GM12878 (cell line): ENCODE data around the gene CDH16. TPM values are rescaled to one million over a fixed set of nuclear protein-coding genes. Genes with fewer than 3 reads are reported as not detected.

Experiments used
- ATAC-seq: fragments of 200-7000 bp; cut with Tn5 transposase; 3 replicates; pipeline ENCODE4 v1.9.1; 2020; ENCODE audit warnings: mild to moderate bottlenecking, moderate library complexity
- BruUV-seq: library from RNA; stranded (reverse); fragments of 400-500 nt; replicated peaks from 2 replicates; lab custom pipeline; 2021; lab: Mats Ljungman, UMichigan
- CTCF ChIA-PET: fragments of 300-600 bp; sonication (Branson Sonifier 250); formaldehyde crosslinking; extraction: SDS; loops from one replicate; lab custom pipeline; 2021; ENCODE audit warnings: inconsistent platforms; lab: Yijun Ruan, JAX
- POLR2A ChIA-PET: fragments of 350-600 bp; formaldehyde crosslinking; extraction: SDS; loops from one replicate; lab custom pipeline; 2021; ENCODE audit warnings: inconsistent platforms; lab: Charles Lee
- RAD21 ChIA-PET: fragments of 300-600 bp; sonication (Branson Sonifier 250); formaldehyde crosslinking; loops from one replicate; lab custom pipeline; 2023; ENCODE audit warnings: antibody characterized with exemption; ENCODE audit not compliant: unreplicated experiment; lab: Charles Lee
- SMC1A ChIA-PET: fragments of 300-600 bp; sonication (Branson Sonifier 250); formaldehyde crosslinking; loops from one replicate; lab custom pipeline; 2023; ENCODE audit not compliant: unreplicated experiment, uncharacterized antibody; lab: Charles Lee
- DNase-seq: peaks from one replicate; pipeline ENCODE4 v3.0.0-alpha.2; 2011; ENCODE audit warnings: low read depth, low spot score
- FAIRE-seq: peaks from 3 replicates; lab custom pipeline; 2011; peaks lifted over from hg19 to GRCh38; lab: Jason Lieb, UNC
- H2AFZ ChIP-seq: 2 replicates; pipeline ENCODE4 v1.6.0; 2011; ENCODE audit warnings: low read depth, low read length, control low read depth; ENCODE audit not compliant: control insufficient read depth
- H3K27ac ChIP-seq: 2 replicates; pipeline ENCODE4 v1.5.1; 2011; ENCODE audit warnings: control low read depth; ENCODE audit not compliant: control insufficient read depth, insufficient read depth
- H3K27me3 ChIP-seq, 2 experiments: replicated peaks in 1 of 2; 2 replicates each; pipeline versions ENCODE4 v1.6.0 to v1.6.1; 2011; ENCODE audit warnings: low read length in 1 of 2; ENCODE audit not compliant: control insufficient read depth in 2 of 2, insufficient read depth in 2 of 2
- H3K36me3 ChIP-seq, 2 experiments: 2 replicates each; pipeline ENCODE4 v1.5.1; 2011; ENCODE audit warnings: low read length in 1 of 2; ENCODE audit not compliant: control insufficient read depth in 2 of 2, insufficient read depth in 2 of 2
- H3K4me1 ChIP-seq: 2 replicates; pipeline ENCODE4 v1.6.1; 2011; ENCODE audit warnings: mild to moderate bottlenecking, low read length, moderate library complexity, mixed read lengths; ENCODE audit not compliant: control insufficient read depth, insufficient read depth
- H3K4me2 ChIP-seq: 2 replicates; pipeline ENCODE4 v1.6.0; 2011; ENCODE audit warnings: control low read depth; ENCODE audit not compliant: control insufficient read depth, insufficient read depth
- H3K4me3 ChIP-seq: fragments of 200-600 bp; sonication (generic); 2 replicates; pipeline ENCODE4 v1.5.1; 2016
- H3K79me2 ChIP-seq: 2 replicates; pipeline ENCODE4 v1.6.0; 2011; ENCODE audit warnings: low read length; ENCODE audit not compliant: control insufficient read depth, insufficient read depth
- H3K9ac ChIP-seq: 2 replicates; pipeline ENCODE4 v1.8.0; 2011; ENCODE audit warnings: low read length, control low read depth, mixed read lengths; ENCODE audit not compliant: control insufficient read depth, insufficient read depth
- H3K9me3 ChIP-seq: replicated peaks from 3 replicates; pipeline ENCODE4 v1.5.1; 2011; ENCODE audit warnings: mild to moderate bottlenecking, low read length; ENCODE audit not compliant: control insufficient read depth, insufficient read depth
- H4K20me1 ChIP-seq: 2 replicates; pipeline ENCODE4 v1.6.0; 2011; ENCODE audit not compliant: control insufficient read depth, insufficient read depth
- CBFB ChIP-seq: IDR thresholded peaks from 2 replicates; pipeline ENCODE4 v1.6.1; 2016; ENCODE audit warnings: antibody characterized with exemption, low read depth
- ETV6 ChIP-seq, 2 experiments: fragments of 450-650 bp in 1 of 2; IDR thresholded peaks in 1 of 2; conservative IDR thresholded peaks in 1 of 2; 2 replicates each; pipeline ENCODE4 v1.6.1; 2014; ENCODE audit warnings: antibody characterized with exemption in 1 of 2, borderline replicate concordance in 1 of 2, low read depth in 1 of 2, mild to moderate bottlenecking in 1 of 2, moderate library complexity in 1 of 2
- EZH2 ChIP-seq: IDR thresholded peaks from 2 replicates; pipeline ENCODE4 v1.6.1; 2012; ENCODE audit warnings: low read depth, mild to moderate bottlenecking, control low read depth, inconsistent platforms, low read length, borderline replicate concordance; ENCODE audit not compliant: control insufficient read depth
- GATAD2B ChIP-seq: fragments of 450-650 bp; conservative IDR thresholded peaks from 2 replicates; pipeline ENCODE4 v1.6.1; 2017; ENCODE audit warnings: low read depth, mild to moderate bottlenecking, moderate library complexity
- HCFC1 ChIP-seq: fragments of 150-350 bp; IDR thresholded peaks from 2 replicates; pipeline ENCODE4 v1.6.1; 2014; ENCODE audit warnings: low read length
- IRF3 ChIP-seq: fragments of 450-650 bp; IDR thresholded peaks from 2 replicates; pipeline ENCODE4 v1.6.1; 2014; ENCODE audit warnings: mild to moderate bottlenecking
- JUNB ChIP-seq: IDR thresholded peaks from 2 replicates; pipeline ENCODE4 v1.6.1; 2016; ENCODE audit warnings: antibody characterized with exemption, mild to moderate bottlenecking
- MAX ChIP-seq: IDR thresholded peaks from 2 replicates; pipeline ENCODE4 v1.6.1; 2012; ENCODE audit warnings: low read depth, low read length, improper control_type of control experiment
- MEF2A ChIP-seq: IDR thresholded peaks from 2 replicates; pipeline ENCODE4 v1.6.1; 2011; ENCODE audit warnings: low read depth, mild to moderate bottlenecking, low read length, moderate library complexity; ENCODE audit not compliant: insufficient read depth
- MYC ChIP-seq: IDR thresholded peaks from 2 replicates; pipeline ENCODE4 v1.6.1; 2011; ENCODE audit warnings: mild to moderate bottlenecking, low read length, moderate library complexity, inconsistent platforms; ENCODE audit not compliant: insufficient read depth, insufficient replicate concordance, insufficient read length, severe bottlenecking
- NR2F1 ChIP-seq: fragments of 450-650 bp; conservative IDR thresholded peaks from 2 replicates; pipeline ENCODE4 v1.6.1; 2017; ENCODE audit warnings: mild to moderate bottlenecking
- POLR2A ChIP-seq: IDR thresholded peaks from 2 replicates; pipeline ENCODE4 v1.6.1; 2011; ENCODE audit warnings: low read depth, mild to moderate bottlenecking, low read length
- ZBTB4 ChIP-seq: fragments of 450-650 bp; formaldehyde crosslinking; IDR thresholded peaks from 2 replicates; pipeline ENCODE4 v1.4.0; 2022; ENCODE audit warnings: mild to moderate bottlenecking, moderate library complexity
- WGBS: methylation state at CpG from one replicate; pipeline ENCODE4 v1.1.6; 2016; ENCODE audit warnings: low lambda C conversion rate; ENCODE audit not compliant: insufficient replicate concordance, insufficient coverage; ENCODE audit errors: missing lambda C conversion rate; 5-methylcytosine and 5-hydroxymethylcytosine counted together
- in situ Hi-C: fragments of 300-500 bp; cut with MboI; formaldehyde crosslinking; loops from 9 replicates; pipeline ENCODE4 v1.14.3; 2018; ENCODE audit warnings: mixed read lengths
- intact Hi-C: fragments of 100-400 bp; cut with micrococcal nuclease; formaldehyde crosslinking; loops from one replicate; pipeline ENCODE4 v1.14.2; 2022; ENCODE audit not compliant: unreplicated experiment
- polyA plus RNA-seq, 11 experiments: library from polyadenylated mRNA; depleted of rRNA in 4 of 11; unstranded in 6 of 11; stranded (reverse) in 5 of 11; fragments of >200 nt; fragmentation: Nextera tagmentation in 4 of 11; fragmentation: Illumina TruSeq in 1 of 11; extraction: Ambion mirVana in 4 of 11; extraction: Trizol in 1 of 11; gene quantifications; 1 replicate in 1 of 11; 2 replicates in 10 of 11; pipeline versions ENCODE4 v1.2.1 to v1.2.3, GENCODE V29; 2011 to 2016; ENCODE audit warnings: inconsistent platforms in 2 of 11, missing spikeins in 2 of 11, low read depth in 1 of 11
- total RNA-seq, 4 experiments: library from RNA; depleted of rRNA in 3 of 4; stranded (reverse); fragments of >200 nt in 3 of 4; fragmentation: Illumina TruSeq in 1 of 4; extraction: Trizol in 1 of 4; gene quantifications; 2 replicates each; pipeline versions ENCODE4 v1.2.1 to v1.2.3, GENCODE V29; 2013 to 2021

The CDH16 gene
- total and polyA plus RNA-seq, 10 of the 15 experiments (the other 5 are each of a cell fraction or from before 2014, with no cell fraction given), result 0.05 TPM; not detected in 9

- no peaks in the 10 kb centered on the region for H3K27me3 ChIP-seq
- H3K4me3 ChIP-seq, result no peak overlapping the region
- no peak overlapping the region for H3K27ac ChIP-seq
- RAD21 ChIA-PET, result interaction anchor here (1.1 kb wide), 1 partner anchor 11 kb away, joined by 3 read pairs; the partner anchor contains the start of gene PDP2
- in situ Hi-C loops (no loop called here), intact Hi-C loops (no loop called here)
- no TSS peak for BruUV-seq
- no peak for DNase-seq
- H3K9me3 ChIP-seq, result no peaks in the 10 kb centered on the region
- POLR2A ChIA-PET, result interaction anchor here (1.5 kb wide), 1 partner anchor 9 kb away, joined by 5 read pairs; no protein-coding TSS in a partner anchor
- H3K4me2 ChIP-seq, result no peak overlapping the region
- H3K9ac ChIP-seq, result no peak overlapping the region
- SMC1A ChIA-PET, result interaction anchor here (2.0 to 2.3 kb wide), 2 partner anchors 9 to 37 kb away, joined by 6 to 7 read pairs; no protein-coding TSS in a partner anchor
- H3K36me3 ChIP-seq, result peaks cover 0 to 3% of the 10 kb centered on the region in 2 experiments; a peak in 2 of 4 replicates
- no peak for FAIRE-seq
- H2AFZ ChIP-seq, result no peak overlapping the region
- ATAC-seq, result no peak
- CTCF ChIA-PET, result interaction anchor here (1.6 to 9.7 kb wide), 4 partner anchors 9 to 56 kb away, joined by 4 to 77 read pairs (median 10); partner anchors contain the start of gene RRAD
- no peaks in the 10 kb centered on the region; the same call in 1 of the 2 replicates for H3K4me1 ChIP-seq
- no peak for TF ChIP-seq NR2F1
- TF ChIP-seq JUNB, result no peak
- TF ChIP-seq MYC, result no peak
- no peak for TF ChIP-seq GATAD2B
- TF ChIP-seq MAX, result no peak
- no peak for TF ChIP-seq MEF2A
- TF ChIP-seq IRF3, result no peak
- no peak for TF ChIP-seq ETV6 (conservative IDR thresholded peaks at IDR 0.05 in 1 of 2, IDR thresholded peaks at IDR 0.05 in 1 of 2; ENCODE audit: borderline replicate concordance in 1 of 2, low read depth in 1 of 2)
- TF ChIP-seq HCFC1, result no peak
- no peak for TF ChIP-seq POLR2A
- TF ChIP-seq EZH2, result no peak
- no peak for TF ChIP-seq ZBTB4 (CRISPR knock-in tag)
- no peak for TF ChIP-seq CBFB
- 95% methylated on average over 4 of the region's 4 CpGs for WGBS
- no peaks in the 10 kb centered on the region for H3K79me2 ChIP-seq
- no peaks in the 10 kb centered on the region for H4K20me1 ChIP-seq
Observed at GRCh38 chr16:66891360-66891759, 27.3 kb downstream of the CDH16 start.
